Osteocyte (in vitro differentiated cells): ENCODE data around the gene TMEM86B. TPM values are rescaled to one million over a fixed set of nuclear protein-coding genes. Genes with fewer than 3 reads are reported as not detected.

Experiments
- DNase-seq: peaks from one replicate; pipeline ENCODE4 v3.0.0; 2021; ENCODE audit warnings: mixed read lengths; ENCODE audit not compliant: unreplicated experiment; ENCODE audit errors: extremely low spot score
- H3K27ac Mint-ChIP-seq: one replicate; pipeline ENCODE4 v1.8.0; 2021; ENCODE audit warnings: mild to moderate bottlenecking, mixed read lengths; ENCODE audit not compliant: unreplicated experiment
- H3K27me3 Mint-ChIP-seq: one replicate; pipeline ENCODE4 v1.8.0; 2021; ENCODE audit warnings: mixed read lengths; ENCODE audit not compliant: unreplicated experiment
- H3K36me3 Mint-ChIP-seq: one replicate; pipeline ENCODE4 v1.8.0; 2021; ENCODE audit warnings: mixed read lengths; ENCODE audit not compliant: unreplicated experiment
- H3K4me1 Mint-ChIP-seq: one replicate; pipeline ENCODE4 v1.8.0; 2021; ENCODE audit warnings: mixed read lengths; ENCODE audit not compliant: unreplicated experiment
- H3K4me3 Mint-ChIP-seq: one replicate; pipeline ENCODE4 v1.8.0; 2021; ENCODE audit warnings: mild to moderate bottlenecking, moderate library complexity, mixed read lengths; ENCODE audit not compliant: unreplicated experiment
- H3K9me3 Mint-ChIP-seq: one replicate; pipeline ENCODE4 v1.8.0; 2021; ENCODE audit warnings: mixed read lengths; ENCODE audit not compliant: unreplicated experiment
- CTCF ChIP-seq: fragments of 200-600 bp; sonication (generic); IDR thresholded peaks from 2 replicates; pipeline ENCODE4 v1.5.0; 2021; ENCODE audit warnings: antibody characterized with exemption, mild to moderate bottlenecking, moderate library complexity
- long read RNA-seq: library from polyadenylated mRNA; unstranded; transcript quantifications from one replicate; pipeline ENCODE4 v2.0.0, GENCODE V29; 2021
- total RNA-seq: library from RNA; stranded (reverse); gene quantifications from 2 replicates; pipeline ENCODE4 v1.2.1, GENCODE V29; 2021

The TMEM86B gene
- total RNA-seq, result 2.9 and 3.2 TPM in 2 replicates
- long read RNA-seq, result 0 reads

GRCh38 chr19:55228403-55229031 lies at the start of gene TMEM86B:
Gene TMEM86B, minus strand, starts transcription at chr19:55228763. Its CDS starts 22 bp downstream, at chr19:55228741.
- no peak for TF ChIP-seq CTCF
- no peak for DNase-seq
- no peak within 1 kb of the TSS for H3K4me3 Mint-ChIP-seq
- H3K27ac Mint-ChIP-seq, result no peak within 1 kb of the TSS
- no peaks in the 10 kb centered on the region for H3K27me3 Mint-ChIP-seq
- H3K4me1 Mint-ChIP-seq, result no peaks in the 10 kb centered on the region
- peaks cover 16% of the 10 kb centered on the region for H3K36me3 Mint-ChIP-seq
- H3K9me3 Mint-ChIP-seq, result no peaks in the 10 kb centered on the region

GRCh38 chr19:55277494-55277893 lies 48.9 kb upstream of the TMEM86B start:
- no peak overlapping the region for H3K27ac Mint-ChIP-seq
- peak overlapping the region; percentile 26 for H3K4me3 Mint-ChIP-seq
- H3K4me1 Mint-ChIP-seq, result peaks cover 9% of the 10 kb centered on the region

GRCh38 chr19:55276720-55277430 lies 48.3 kb upstream of the TMEM86B start:
- H3K4me1 Mint-ChIP-seq, result peaks cover 9% of the 10 kb centered on the region
- DNase-seq, result no peak
- H3K36me3 Mint-ChIP-seq, result peaks cover 20% of the 10 kb centered on the region
- no peak for TF ChIP-seq CTCF
- no peak overlapping the region for H3K27ac Mint-ChIP-seq
- H3K4me3 Mint-ChIP-seq, result peak overlapping the region; percentile 26
- no peaks in the 10 kb centered on the region for H3K27me3 Mint-ChIP-seq
- no peaks in the 10 kb centered on the region for H3K9me3 Mint-ChIP-seq

More at GRCh38 chr19:55277494-55277893, 48.9 kb upstream of the TMEM86B start:
- Mint-ChIP-seq H3K9me3 (no peaks in the 10 kb centered on the region), H3K36me3 (peaks cover 13% of the 10 kb centered on the region), H3K27me3 (no peaks in the 10 kb centered on the region)
- no peak for DNase-seq
- no peak for TF ChIP-seq CTCF

GRCh38 chr19:55275851-55276719 lies 47.5 kb upstream of the TMEM86B start:
- Mint-ChIP-seq H3K36me3 (peaks cover 20% of the 10 kb centered on the region), H3K4me1 (peaks cover 9% of the 10 kb centered on the region), H3K9me3 (no peaks in the 10 kb centered on the region), H3K27me3 (no peaks in the 10 kb centered on the region), H3K4me3 (no peak overlapping the region), H3K27ac (peak overlapping the region; percentile 7)
- no peak for TF ChIP-seq CTCF
- no peak for DNase-seq
